NB4 (cell line): Measurements from ENCODE around the gene BNC2.

Experiments
- DNase-seq: peaks from one replicate; pipeline ENCODE4 v3.0.0; 2010; ENCODE audit warnings: low read depth
- H3K4me3 ChIP-seq: one replicate; pipeline ENCODE4 v1.5.1; 2011; ENCODE audit warnings: mild to moderate bottlenecking, low read depth, low read length, moderate library complexity
- CTCF ChIP-seq: IDR thresholded peaks from one replicate; pipeline ENCODE4 v1.5.1; 2012; ENCODE audit warnings: low read depth, low read length
- MYC ChIP-seq: IDR thresholded peaks from 2 replicates; pipeline ENCODE4 v1.6.1; 2011; ENCODE audit warnings: low read depth, low read length
- POLR2A ChIP-seq: IDR thresholded peaks from 2 replicates; pipeline ENCODE4 v1.6.1; 2011; ENCODE audit warnings: mild to moderate bottlenecking; ENCODE audit not compliant: insufficient read length; ENCODE audit errors: extremely low read depth
- TF ChIP-seq, protein P1 (sequence below): IDR thresholded peaks from 2 replicates; pipeline ENCODE4 v1.6.1; 2011; ENCODE audit warnings: low read depth, low read length

The BNC2 gene

GRCh38 chr9:16458696-16459420 lies 411.6 kb downstream of the BNC2 start:
- no peak for DNase-seq

DNA sequence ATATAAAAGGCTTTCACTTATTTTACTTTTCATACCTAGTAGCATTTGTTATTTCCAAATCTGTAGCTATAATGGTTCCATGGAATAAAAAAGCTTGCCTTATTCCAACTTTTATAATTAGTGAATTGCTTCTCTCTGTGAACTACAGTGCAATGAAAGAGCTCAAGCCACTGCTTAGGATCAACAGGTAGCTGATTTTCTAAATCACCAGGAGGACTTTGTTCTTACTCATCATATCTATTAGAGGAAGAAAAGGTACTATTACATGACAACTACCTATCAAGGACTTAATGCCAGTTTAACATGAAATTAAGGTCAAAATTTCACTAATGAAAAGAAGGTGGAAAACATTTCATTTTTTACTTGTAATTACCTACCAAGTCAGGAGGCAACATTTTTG lies 414.6 kb downstream of the BNC2 start:
- no peak overlapping the region for H3K4me3 ChIP-seq
- DNase-seq: no peak
- no peak for TF ChIP-seq MYC
- no peak for TF ChIP-seq CTCF
- TF ChIP-seq, protein P1, sequence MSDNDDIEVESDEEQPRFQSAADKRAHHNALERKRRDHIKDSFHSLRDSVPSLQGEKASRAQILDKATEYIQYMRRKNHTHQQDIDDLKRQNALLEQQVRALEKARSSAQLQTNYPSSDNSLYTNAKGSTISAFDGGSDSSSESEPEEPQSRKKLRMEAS: no peak
- TF ChIP-seq POLR2A: no peak

More at GRCh38 chr9:16458696-16459420, 411.6 kb downstream of the BNC2 start:
- no peak for TF ChIP-seq MYC
- no peak for TF ChIP-seq CTCF
- TF ChIP-seq, protein P1: no peak
- no peak for TF ChIP-seq POLR2A
- no peak overlapping the region for H3K4me3 ChIP-seq

- TF ChIP-seq POLR2A (no peak), CTCF (no peak), MYC (no peak)
- TF ChIP-seq, protein P1: no peak
- no peak overlapping the region for H3K4me3 ChIP-seq
- no peak for DNase-seq
Measured at GRCh38 chr9:16453390-16453789, 417.1 kb downstream of the BNC2 start.

DNA sequence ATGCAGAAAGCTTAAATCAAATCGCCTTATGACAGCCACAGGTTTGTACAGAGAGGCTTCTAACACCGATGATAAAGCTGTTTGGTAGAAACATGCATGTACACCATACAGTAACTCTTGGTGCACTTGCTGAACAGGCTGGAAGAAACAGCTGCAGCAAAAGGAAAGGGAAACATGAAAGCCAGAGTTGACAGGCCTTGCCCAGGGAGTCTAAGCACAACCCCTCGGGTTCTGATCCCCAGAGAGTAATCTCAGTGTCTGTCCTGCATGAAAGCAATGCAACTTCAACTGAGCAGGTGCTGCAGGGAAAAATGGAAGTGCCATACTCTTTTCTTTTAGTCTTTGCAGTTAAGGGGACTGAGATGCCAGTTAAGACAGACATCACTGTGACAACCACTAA lies 419.9 kb downstream of the BNC2 start:
- DNase-seq: no peak
- TF ChIP-seq CTCF (no peak), POLR2A (no peak), MYC (no peak)
- TF ChIP-seq, protein P1: no peak
- H3K4me3 ChIP-seq: no peak overlapping the region

- no peak for DNase-seq
- TF ChIP-seq, protein P1: no peak
- TF ChIP-seq MYC (no peak), POLR2A (no peak), CTCF (no peak)
- H3K4me3 ChIP-seq: no peak overlapping the region
Measured at GRCh38 chr9:16450043-16450442, 420.4 kb downstream of the BNC2 start.
